Smooth muscle cell (in vitro differentiated cells): ENCODE data around the gene S100A7. TPM values are rescaled to one million over a fixed set of nuclear protein-coding genes. Genes with fewer than 3 reads are reported as not detected.

Source experiments
- DNase-seq: peaks from one replicate; lab custom pipeline; 2025; ENCODE audit not compliant: unreplicated experiment; lab: John Stamatoyannopoulos, UW
- H2AFZ ChIP-seq: fragments of 200-600 bp; sonication (generic); 2 replicates; pipeline ENCODE4 v1.6.0; 2016; ENCODE audit warnings: antibody characterized with exemption, low read depth, mild to moderate bottlenecking
- H3F3A ChIP-seq: fragments of 200-600 bp; sonication (generic); 2 replicates; pipeline ENCODE4 v1.6.0; 2017; ENCODE audit warnings: antibody characterized with exemption, low read depth
- H3K27ac ChIP-seq: fragments of 200-600 bp; sonication (generic); 2 replicates; pipeline ENCODE4 v1.5.1; 2016; ENCODE audit warnings: low read depth, mild to moderate bottlenecking
- H3K27me3 ChIP-seq: fragments of 200-600 bp; sonication (generic); 2 replicates; pipeline ENCODE4 v1.6.1; 2016; ENCODE audit warnings: low read depth, mild to moderate bottlenecking
- H3K36me3 ChIP-seq: fragments of 200-600 bp; sonication (generic); 2 replicates; pipeline ENCODE4 v1.5.1; 2016; ENCODE audit warnings: low read depth
- H3K4me1 ChIP-seq: fragments of 200-600 bp; sonication (generic); 2 replicates; pipeline ENCODE4 v1.5.1; 2016; ENCODE audit warnings: low read depth
- H3K4me2 ChIP-seq: fragments of 200-600 bp; sonication (generic); 2 replicates; pipeline ENCODE4 v1.6.0; 2016; ENCODE audit warnings: mild to moderate bottlenecking
- H3K4me3 ChIP-seq: fragments of 200-600 bp; sonication (generic); 2 replicates; pipeline ENCODE4 v1.5.1; 2016; ENCODE audit warnings: mild to moderate bottlenecking
- H3K79me2 ChIP-seq: fragments of 200-600 bp; sonication (generic); 2 replicates; pipeline ENCODE4 v1.6.0; 2016; ENCODE audit warnings: low read depth, mild to moderate bottlenecking
- H3K9ac ChIP-seq: fragments of 200-600 bp; sonication (generic); 2 replicates; pipeline ENCODE4 v1.6.0; 2016; ENCODE audit warnings: low read depth
- H3K9me3 ChIP-seq: fragments of 200-600 bp; sonication (generic); replicated peaks from 2 replicates; pipeline ENCODE4 v1.5.1; 2016; ENCODE audit warnings: low read depth
- H4K20me1 ChIP-seq: fragments of 200-600 bp; sonication (generic); 2 replicates; pipeline ENCODE4 v1.6.0; 2016; ENCODE audit warnings: low read depth
- CTCF ChIP-seq: fragments of 200-600 bp; sonication (generic); IDR thresholded peaks from 2 replicates; pipeline ENCODE4 v1.5.1; 2017; ENCODE audit warnings: borderline replicate concordance, mild to moderate bottlenecking, antibody characterized with exemption; ENCODE audit not compliant: insufficient read depth, poor library complexity, severe bottlenecking
- WGBS: methylation state at CpG from one replicate; pipeline ENCODE4 v1.1.7; 2016; ENCODE audit warnings: low lambda C conversion rate; 5-methylcytosine and 5-hydroxymethylcytosine counted together
- polyA plus RNA-seq: library from polyadenylated mRNA; unstranded; fragments of >200 nt; fragmentation: Nextera tagmentation; extraction: Ambion mirVana; gene quantifications from 2 replicates; pipeline ENCODE4 v1.2.1, GENCODE V29; 2016
- total RNA-seq: library from RNA; depleted of rRNA; stranded (reverse); fragments of >200 nt; gene quantifications from 2 replicates; pipeline ENCODE4 v1.2.3, GENCODE V29; 2014

S100A7 gene
- total and polyA plus RNA-seq, 2 experiments from 2014 or later: not detected

GRCh38 chr1:153506831-153507413 is 46.5 kb upstream of the S100A7 start:
- Histone ChIP-seq H2AFZ (peak overlapping the region; percentile 60), H3K9ac (no peak overlapping the region), H3K4me2 (peak overlapping the region; percentile 64), H3K4me1 (peaks cover 7% of the 10 kb centered on the region), H3K79me2 (no peaks in the 10 kb centered on the region), H3K4me3 (no peak overlapping the region), H4K20me1 (no peaks in the 10 kb centered on the region), H3K27me3 (no peaks in the 10 kb centered on the region), H3K27ac (peak overlapping the region; percentile 66), H3F3A (peaks cover 7% of the 10 kb centered on the region), H3K36me3 (no peaks in the 10 kb centered on the region), H3K9me3 (no peaks in the 10 kb centered on the region)
- WGBS: 32% methylated on average over 7 of the region's 7 CpGs
- DNase-seq: peak; percentile 21
- no peak for TF ChIP-seq CTCF

- Histone ChIP-seq H3K79me2 (no peaks in the 10 kb centered on the region), H3K4me2 (peak overlapping the region; percentile 64), H3K27ac (peak overlapping the region; percentile 66), H2AFZ (no peak overlapping the region), H3K4me3 (no peak overlapping the region), H3K36me3 (no peaks in the 10 kb centered on the region), H3K27me3 (no peaks in the 10 kb centered on the region), H4K20me1 (no peaks in the 10 kb centered on the region), H3K9me3 (no peaks in the 10 kb centered on the region), H3F3A (peaks cover 7% of the 10 kb centered on the region), H3K9ac (no peak overlapping the region), H3K4me1 (peaks cover 7% of the 10 kb centered on the region)
- TF ChIP-seq CTCF: no peak
- no peak for DNase-seq
- WGBS: 83% methylated on average over 5 of the region's 5 CpGs
Observed at GRCh38 chr1:153506386-153506785, 45.9 kb upstream of the S100A7 start.

- H3K27ac ChIP-seq: no peak overlapping the region
Observed at GRCh38 chr1:153505576-153505975, 45.1 kb upstream of the S100A7 start.

More at GRCh38 chr1:153505576-153505975, 45.1 kb upstream of the S100A7 start:
- Histone ChIP-seq H3K27me3 (no peaks in the 10 kb centered on the region), H3K9me3 (no peaks in the 10 kb centered on the region), H3K4me1 (peaks cover 7% of the 10 kb centered on the region), H3K4me3 (no peak overlapping the region), H3K9ac (no peak overlapping the region), H3K79me2 (no peaks in the 10 kb centered on the region), H4K20me1 (no peaks in the 10 kb centered on the region), H3K4me2 (no peak overlapping the region), H3K36me3 (no peaks in the 10 kb centered on the region), H2AFZ (no peak overlapping the region), H3F3A (peaks cover 7% of the 10 kb centered on the region)
- no peak for DNase-seq
- TF ChIP-seq CTCF: no peak
- WGBS: 79% methylated on average over 1 of the region's 1 CpG
